Heart left ventricle (tissue), 13 donors: ENCODE results near the gene CCHCR1.

ENCODE experiments used
- CTCF ChIP-seq, 12 donors: fragments of 200-600 bp; sonication (generic) in 4 of 12; IDR thresholded peaks; one replicate each; pipeline versions ENCODE4 v1.5.0 to v1.8.0; 2018 to 2022; ENCODE audit warnings: antibody characterized with exemption in 12 of 12, mild to moderate bottlenecking in 5 of 12
- POLR2A ChIP-seq, 2 donors: fragments of 450-650 bp; IDR thresholded peaks; one replicate each; pipeline ENCODE4 v1.6.1; 2017; ENCODE audit warnings: antibody characterized with exemption in 2 of 2, mild to moderate bottlenecking in 2 of 2, moderate library complexity in 2 of 2
- donor health status: ischemic (EF 13 %, LVEDD 7.1; RV severe dilation, severe dysfunction).
- donor health status: DM: no; HTN: yes; CAD: no.
- donor health status: DM: no; HTN: no; CAD: no.
- donor health status: ischemic (EF 25% LVEDD 6.9; RV normal size, moderate dysfunction).
- donor health status: ischemic (EF 25% LVEDD 5.7; RV mildly dilated, moderate dysfunction).
- donor health status: ischemic (EF 35%, LVEDD 5.7; RV mildly dilated, moderate dysfunction).
- donor health status: nonischemic (EF 11% LVEDD 7.7; RV severe dilation, severe dysfunction).
- donor health status: DM: yes; HTN: yes; CAD: no.
- donor health status: PGD.
- donor health status: ischemic (EF 29% LVEDD 5.4; RV normal size, mild dysfunction).
- donor health status: nonischemic (EF 23%, LVEDD 6.1; RV moderate dilation, normal function).

DNA sequence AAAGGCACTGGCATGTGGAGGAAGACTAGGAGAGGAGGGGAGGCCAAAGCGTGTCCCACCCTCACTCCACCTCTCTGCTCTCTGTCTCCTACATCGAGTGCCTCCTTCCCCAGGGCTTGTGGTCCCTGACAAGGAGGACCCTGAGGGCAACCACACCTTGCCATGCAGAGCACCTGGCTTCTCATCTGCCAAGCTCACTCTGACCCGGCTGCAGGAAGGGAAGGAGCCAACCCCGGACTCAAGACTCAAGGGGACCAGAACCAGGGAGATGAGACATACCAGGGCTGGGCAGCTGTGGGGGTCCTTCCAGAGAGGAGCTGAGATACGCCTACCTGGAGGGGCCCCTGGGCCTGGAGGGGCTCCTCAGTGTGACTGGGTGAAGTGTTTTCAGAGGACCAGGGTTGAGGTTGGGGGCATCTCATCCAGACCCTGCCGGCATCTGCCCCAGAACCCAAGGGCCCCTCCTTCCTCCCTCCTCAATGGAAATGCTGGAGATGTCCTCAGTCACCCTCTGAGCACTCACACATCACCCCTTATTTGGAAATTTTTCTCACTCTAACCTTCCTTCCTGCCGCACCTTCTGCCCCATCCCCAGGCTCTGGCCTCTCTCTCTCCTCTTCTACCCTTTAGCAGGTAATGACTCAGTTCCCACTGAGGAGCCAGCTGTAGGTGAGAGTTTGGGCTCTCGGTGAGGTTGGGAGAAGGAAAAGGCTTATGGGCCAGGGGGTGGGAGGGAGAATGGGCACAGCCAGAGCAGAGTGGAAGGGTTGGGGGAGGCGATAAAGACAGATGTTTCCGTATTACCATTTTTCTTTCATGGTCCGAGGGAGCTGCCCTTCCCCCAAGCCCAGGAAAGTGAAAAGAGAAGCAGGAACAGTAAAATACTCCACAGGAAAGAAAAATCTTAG, 44.9 kb upstream of the CCHCR1 start:
- TF ChIP-seq POLR2A (IDR thresholded peaks at IDR 0.05), result no peak
- no peak for TF ChIP-seq CTCF (IDR thresholded peaks at IDR 0.05)
